ENCODE measurements around the gene FAS. TPM values are rescaled to one million over a fixed set of nuclear protein-coding genes. Genes with fewer than 3 reads are reported as not detected.

The FAS gene
- 20.5 and 25.9 TPM in 2 replicates for total RNA-seq

DNA sequence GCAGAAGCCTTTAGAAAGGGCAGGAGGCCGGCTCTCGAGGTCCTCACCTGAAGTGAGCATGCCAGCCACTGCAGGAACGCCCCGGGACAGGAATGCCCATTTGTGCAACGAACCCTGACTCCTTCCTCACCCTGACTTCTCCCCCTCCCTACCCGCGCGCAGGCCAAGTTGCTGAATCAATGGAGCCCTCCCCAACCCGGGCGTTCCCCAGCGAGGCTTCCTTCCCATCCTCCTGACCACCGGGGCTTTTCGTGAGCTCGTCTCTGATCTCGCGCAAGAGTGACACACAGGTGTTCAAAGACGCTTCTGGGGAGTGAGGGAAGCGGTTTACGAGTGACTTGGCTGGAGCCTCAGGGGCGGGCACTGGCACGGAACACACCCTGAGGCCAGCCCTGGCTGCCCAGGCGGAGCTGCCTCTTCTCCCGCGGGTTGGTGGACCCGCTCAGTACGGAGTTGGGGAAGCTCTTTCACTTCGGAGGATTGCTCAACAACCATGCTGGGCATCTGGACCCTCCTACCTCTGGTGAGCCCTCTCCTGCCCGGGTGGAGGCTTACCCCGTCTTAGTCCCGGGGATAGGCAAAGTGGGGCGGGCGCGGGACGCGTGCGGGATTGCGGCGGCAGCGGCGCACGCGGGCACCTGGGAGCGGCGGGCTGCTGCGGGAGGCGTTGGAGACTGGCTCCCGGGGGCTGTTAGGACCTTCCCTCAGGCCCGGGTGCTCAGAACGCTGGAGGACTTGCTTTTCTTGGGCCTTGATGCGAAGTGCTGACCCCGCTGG, at the start of gene FAS:
Gene FAS, plus strand, starts transcription at position 415 of the 777 bp plus-strand sequence. Its CDS starts 79 bp downstream, at position 494.

DNA sequence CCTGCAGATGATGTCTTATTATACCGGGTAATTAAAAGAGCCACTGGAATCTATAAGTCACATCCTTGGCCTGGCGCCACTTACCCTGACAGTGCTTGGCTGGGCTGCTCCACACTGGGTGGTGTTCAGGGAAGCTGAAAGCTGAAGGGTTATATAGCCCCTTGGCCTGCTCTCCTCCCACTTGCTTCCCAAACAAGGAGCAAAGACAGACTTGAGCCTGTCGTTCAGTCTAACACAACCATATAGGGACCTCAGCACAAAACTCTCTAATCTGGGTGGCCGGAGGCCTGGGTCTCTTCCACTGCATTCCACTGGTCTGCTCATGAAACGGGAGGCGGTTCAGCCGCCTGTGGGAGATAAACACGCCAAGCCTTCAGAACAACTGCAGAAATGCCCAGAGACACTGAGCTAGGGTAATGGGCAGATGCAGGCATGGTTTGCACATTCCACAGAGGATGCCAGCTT, 37.9 kb upstream of the FAS start, which contains the start of gene ACTA2:
Gene ACTA2, minus strand, starts transcription at position 127 of the 465 bp plus-strand sequence. CDS start 3,843 bp downstream, outside the sequence.

Other genes with a start within 250 kb of the FAS start
- not detected in 2 replicates for gene LIPN, start 230.8 kb upstream of the FAS start, total RNA-seq
- not detected in 2 replicates for gene LIPM, start 188.1 kb upstream of the FAS start, total RNA-seq
- not detected in 2 replicates for gene ANKRD22, start 139.0 kb upstream of the FAS start, total RNA-seq
- gene STAMBPL1, start 110.6 kb upstream of the FAS start, total RNA-seq, result 0.81 and 3.2 TPM in 2 replicates
- 8.1 and 140 TPM in 2 replicates for gene ACTA2, start 38.0 kb upstream of the FAS start, total RNA-seq
- 0.18 and 0.28 TPM in 2 replicates for gene CH25H, start 216.5 kb downstream of the FAS start, total RNA-seq